HL-60/S4 (cell line): ENCODE data around the gene SOCS4.
"Not testable (repeated sequence)": the region's sequence is repeated elsewhere in the genome, so short reads cannot be mapped to it uniquely, and the experiment has no call there.

Experiments used
- in situ Hi-C: fragments of 300-500 bp; cut with MboI; formaldehyde crosslinking; loops from 2 replicates; pipeline ENCODE4 v1.14.3; 2022; ENCODE audit warnings: low sequenced_read_pairs

Gene SOCS4

GRCh38 chr14:55051423-55052268 is 24.6 kb downstream of the SOCS4 start, which contains the start of gene MAPK1IP1L:
Gene MAPK1IP1L, plus strand, starts transcription at chr14:55051647. Its CDS starts 10,037 bp downstream, at chr14:55061684.
- in situ Hi-C loops, result no loop called here

GRCh38 chr14:55052269-55052930 is 25.4 kb downstream of the SOCS4 start:
- in situ Hi-C loops, result no loop called here

- in situ Hi-C loops, result no loop called here
Observed at GRCh38 chr14:55053018-55053417, 26.0 kb downstream of the SOCS4 start.

- in situ Hi-C loops, result no loop called here
Observed at GRCh38 chr14:55053500-55053899, 26.5 kb downstream of the SOCS4 start.

- in situ Hi-C loops, result no loop called here
Observed at GRCh38 chr14:55054098-55054497, 27.1 kb downstream of the SOCS4 start.

GRCh38 chr14:55057919-55058318 is 30.9 kb downstream of the SOCS4 start:
- in situ Hi-C loops, result no loop called here

GRCh38 chr14:55059333-55059732 is 32.3 kb downstream of the SOCS4 start:
- in situ Hi-C loops, result no loop called here

- in situ Hi-C loops, result no loop called here
Observed at GRCh38 chr14:55062517-55063351, 35.7 kb downstream of the SOCS4 start.

- in situ Hi-C loops, result not testable (repeated sequence)
Observed at GRCh38 chr14:55064896-55065295, 37.9 kb downstream of the SOCS4 start.

- in situ Hi-C loops, result no loop called here
Observed at GRCh38 chr14:55065411-55065810, 38.4 kb downstream of the SOCS4 start.

GRCh38 chr14:55066223-55066622 is 39.2 kb downstream of the SOCS4 start:
- in situ Hi-C loops, result no loop called here

- in situ Hi-C loops, result no loop called here
Observed at GRCh38 chr14:55070981-55071411, 44.0 kb downstream of the SOCS4 start.

GRCh38 chr14:55071870-55072640 is 45.0 kb downstream of the SOCS4 start:
- in situ Hi-C loops, result no loop called here

GRCh38 chr14:55073856-55074255 is 46.8 kb downstream of the SOCS4 start:
- in situ Hi-C loops, result no loop called here

GRCh38 chr14:55074662-55075061 is 47.6 kb downstream of the SOCS4 start:
- in situ Hi-C loops, result no loop called here

- in situ Hi-C loops, result no loop called here
Observed at GRCh38 chr14:55075628-55076175, 48.7 kb downstream of the SOCS4 start.

GRCh38 chr14:55077170-55078151 is 50.4 kb downstream of the SOCS4 start:
- in situ Hi-C loops, result no loop called here

- in situ Hi-C loops, result not testable (repeated sequence)
Observed at GRCh38 chr14:55079961-55080360, 52.9 kb downstream of the SOCS4 start.
